HepG2 (cell line): ENCODE data around the gene CCND2. TPM values are rescaled to one million over a fixed set of nuclear protein-coding genes. Genes with fewer than 3 reads are reported as not detected.

Experiments used
- ATAC-seq: fragments of 200-7000 bp; cut with Tn5 transposase; 3 replicates; pipeline ENCODE4 v1.9.1; 2020; ENCODE audit warnings: mild to moderate bottlenecking, moderate library complexity
- BruUV-seq: library from RNA; stranded (reverse); fragments of 400-500 nt; replicated peaks from 2 replicates; lab custom pipeline; 2021; lab: Mats Ljungman, UMichigan
- CTCF ChIA-PET: fragments of 300-600 bp; formaldehyde crosslinking; extraction: SDS; loops from one replicate; lab custom pipeline; 2021; ENCODE audit warnings: low total read pairs, inconsistent platforms, low intra/inter-chr PET ratio; lab: Yijun Ruan, JAX
- POLR2A ChIA-PET: fragments of 350-600 bp; sonication (Branson Sonifier 250); formaldehyde crosslinking; loops from one replicate; lab custom pipeline; 2020; ENCODE audit warnings: antibody characterized with exemption, inconsistent platforms; lab: Yijun Ruan, JAX
- DNase-seq: peaks from one replicate; pipeline ENCODE4 v3.0.0-alpha.2; 2015; ENCODE audit warnings: low spot score
- FAIRE-seq: peaks from 3 replicates; lab custom pipeline; 2011; peaks lifted over from hg19 to GRCh38; lab: Jason Lieb, UNC
- H2AFZ ChIP-seq: one replicate; pipeline ENCODE4 v1.6.1; 2011; ENCODE audit warnings: low read length, inconsistent platforms
- H3K27ac ChIP-seq: fragments of 300-600 bp; 3 replicates; pipeline ENCODE4 v1.8.0; 2011; ENCODE audit warnings: mixed run types, mild to moderate bottlenecking, mixed read lengths, low read length, inconsistent platforms; ENCODE audit not compliant: insufficient read depth; ENCODE audit errors: extremely low read length
- H3K27me3 ChIP-seq, 2 experiments: fragments of 200-600 bp in 1 of 2; 2 replicates in 1 of 2; 3 replicates in 1 of 2; pipeline versions ENCODE4 v1.6.0 to v1.8.0; 2011; ENCODE audit warnings: low read length in 2 of 2, mild to moderate bottlenecking in 2 of 2, moderate library complexity in 2 of 2, inconsistent platforms in 1 of 2; ENCODE audit not compliant: insufficient read depth in 2 of 2, control insufficient read depth in 1 of 2
- H3K36me3 ChIP-seq, 2 experiments: fragments of 200-600 bp in 1 of 2; replicated peaks in 1 of 2; 2 replicates in 1 of 2; 3 replicates in 1 of 2; pipeline versions ENCODE4 v1.5.1 to v1.8.0; 2011; ENCODE audit warnings: low read length in 2 of 2, inconsistent platforms in 1 of 2; ENCODE audit not compliant: insufficient read depth in 2 of 2, control insufficient read depth in 1 of 2
- H3K4me1 ChIP-seq: 2 replicates; pipeline ENCODE4 v1.5.1; 2012; ENCODE audit warnings: low read length, inconsistent platforms; ENCODE audit not compliant: insufficient read depth
- H3K4me2 ChIP-seq: 2 replicates; pipeline ENCODE4 v1.6.0; 2011; ENCODE audit warnings: low read depth, low read length, inconsistent platforms
- H3K4me3 ChIP-seq, 3 experiments: fragments of 200-600 bp in 1 of 3; sonication (generic), shearing (Covaris generic) in 1 of 3; replicated peaks in 1 of 3; 2 replicates each; pipeline ENCODE4 v1.5.1; 2011 to 2016; ENCODE audit warnings: low read length in 3 of 3, inconsistent platforms in 2 of 3, low read depth in 2 of 3, mild to moderate bottlenecking in 2 of 3, control low read depth in 1 of 3, mixed read lengths in 1 of 3; ENCODE audit not compliant: insufficient read depth in 1 of 3
- H3K79me2 ChIP-seq: one replicate; pipeline ENCODE4 v1.6.1; 2011; ENCODE audit warnings: low read length, inconsistent platforms; ENCODE audit not compliant: insufficient read depth
- H3K9ac ChIP-seq: 2 replicates; pipeline ENCODE4 v1.6.0; 2011; ENCODE audit warnings: mild to moderate bottlenecking, low read depth, low read length, inconsistent platforms; ENCODE audit not compliant: insufficient read depth
- H3K9me3 ChIP-seq: 2 replicates; pipeline ENCODE4 v1.5.1; 2012; ENCODE audit warnings: mild to moderate bottlenecking, low read length
- H4K20me1 ChIP-seq: 2 replicates; pipeline ENCODE4 v1.6.0; 2011; ENCODE audit warnings: inconsistent platforms, mild to moderate bottlenecking, low read length, moderate library complexity; ENCODE audit not compliant: insufficient read depth
- BRCA1 ChIP-seq: sonication (generic); formaldehyde crosslinking; IDR thresholded peaks from 2 replicates; pipeline ENCODE4 v1.4.0; 2020; ENCODE audit warnings: missing genetic modification reagents
- DMAP1 ChIP-seq: IDR thresholded peaks from 2 replicates; pipeline ENCODE4 v1.6.1; 2016
- HNRNPLL ChIP-seq: fragments of 200-400 bp; formaldehyde crosslinking; IDR thresholded peaks from 2 replicates; pipeline ENCODE4 v1.6.1; 2017; ENCODE audit warnings: mild to moderate bottlenecking, low read depth, low read length; ENCODE audit not compliant: poor library complexity, severe bottlenecking
- IKZF1 ChIP-seq: fragments of 450-650 bp; IDR thresholded peaks from 2 replicates; pipeline ENCODE4 v1.7.1; 2016
- REPIN1 ChIP-seq: sonication (generic); formaldehyde crosslinking; IDR thresholded peaks from 2 replicates; pipeline ENCODE4 v1.8.0; 2022; ENCODE audit warnings: missing genetic modification reagents, low read depth, mild to moderate bottlenecking, borderline replicate concordance
- RFX3 ChIP-seq: IDR thresholded peaks from 2 replicates; pipeline ENCODE4 v1.6.1; 2016; ENCODE audit warnings: missing biosample characterization, missing genetic modification reagents
- SMARCE1 ChIP-seq: fragments of 450-650 bp; IDR thresholded peaks from 2 replicates; pipeline ENCODE4 v1.6.1; 2017; ENCODE audit warnings: borderline replicate concordance
- TAF15 ChIP-seq: fragments of 200-400 bp; formaldehyde crosslinking; IDR thresholded peaks from one replicate; pipeline ENCODE4 v1.6.1; 2018; ENCODE audit warnings: mild to moderate bottlenecking, low read depth, low read length; ENCODE audit not compliant: poor library complexity, severe bottlenecking
- ZNF124 ChIP-seq: sonication (generic); formaldehyde crosslinking; IDR thresholded peaks from 2 replicates; pipeline ENCODE4 v1.4.0; 2020; ENCODE audit warnings: missing genetic modification reagents
- ZNF136 ChIP-seq: sonication (generic); formaldehyde crosslinking; IDR thresholded peaks from 2 replicates; pipeline ENCODE4 v1.8.1; 2022; ENCODE audit warnings: low read depth, mild to moderate bottlenecking, moderate library complexity, missing genetic modification reagents
- ZNF382 ChIP-seq: sonication (generic); formaldehyde crosslinking; IDR thresholded peaks from 2 replicates; pipeline ENCODE4 v1.5.0; 2020; ENCODE audit warnings: missing genetic modification reagents, mild to moderate bottlenecking, borderline replicate concordance
- ZNF674 ChIP-seq: sonication (generic); formaldehyde crosslinking; IDR thresholded peaks from 2 replicates; pipeline ENCODE4 v1.5.0; 2020; ENCODE audit warnings: low read depth, mild to moderate bottlenecking, missing genetic modification reagents
- ZNF850 ChIP-seq: sonication (generic); formaldehyde crosslinking; conservative IDR thresholded peaks from 2 replicates; pipeline ENCODE4 v1.9.0; 2021; ENCODE audit warnings: mild to moderate bottlenecking, missing genetic modification reagents
- ZZZ3 ChIP-seq: sonication (generic); formaldehyde crosslinking; IDR thresholded peaks from 2 replicates; pipeline ENCODE4 v1.4.0; 2020; ENCODE audit warnings: missing genetic modification reagents, mild to moderate bottlenecking, borderline replicate concordance
- WGBS: methylation state at CpG from one replicate; pipeline ENCODE4 v1.1.6; 2017; ENCODE audit warnings: low lambda C conversion rate; 5-methylcytosine and 5-hydroxymethylcytosine counted together
- in situ Hi-C: cut with HindIII; loops from 2 replicates; pipeline ENCODE4 v1.10.0; 2017; ENCODE audit warnings: low pct_unique_long_range_greater_than_20kb; ENCODE audit not compliant: extremely low pct_ligation_motif_present
- intact Hi-C: fragments of 100-400 bp; cut with micrococcal nuclease; formaldehyde crosslinking; loops from one replicate; pipeline ENCODE4 v1.10.0; 2022; ENCODE audit not compliant: unreplicated experiment
- polyA plus RNA-seq, 8 experiments: library from polyadenylated mRNA; depleted of rRNA in 3 of 8; stranded (reverse) in 7 of 8; unstranded in 1 of 8; fragments of >200 nt; fragmentation: Illumina TruSeq in 4 of 8; extraction: Trizol in 4 of 8; gene quantifications; 2 replicates each; pipeline versions ENCODE4 v1.2.1 to v1.2.3, GENCODE V29; 2011 to 2016; ENCODE audit warnings: low read depth in 4 of 8, missing spikeins in 1 of 8, mixed read lengths in 1 of 8; ENCODE audit not compliant: insufficient read depth in 1 of 8
- total RNA-seq, 5 experiments: library from RNA; depleted of rRNA; stranded (reverse); fragments of >200 nt; fragmentation: Illumina TruSeq; extraction: Trizol; gene quantifications; 2 replicates each; pipeline ENCODE4 v1.2.3, GENCODE V29; 2016; ENCODE audit warnings: low read depth in 1 of 5
- TF ChIP-seq, protein P1 (sequence below): IDR thresholded peaks from 2 replicates; pipeline ENCODE4 v1.6.1; 2012; ENCODE audit warnings: low read length, improper control_type of control experiment
- TF ChIP-seq, protein P2 (sequence below): sonication (generic); formaldehyde crosslinking; conservative IDR thresholded peaks from 2 replicates; pipeline ENCODE4 v1.8.0; 2022; ENCODE audit warnings: mild to moderate bottlenecking, moderate library complexity, missing genetic modification reagents
- TF ChIP-seq, protein P3 (sequence below): sonication (generic); formaldehyde crosslinking; IDR thresholded peaks from 2 replicates; pipeline ENCODE4 v1.4.0; 2020; ENCODE audit warnings: mild to moderate bottlenecking, low read depth, missing genetic modification reagents
- TF ChIP-seq, protein P4 (sequence below): sonication (generic); formaldehyde crosslinking; conservative IDR thresholded peaks from 2 replicates; pipeline ENCODE4 v1.8.1; 2023; ENCODE audit warnings: missing genetic modification reagents

CCND2 gene
- total and polyA plus RNA-seq, 2 of the 13 experiments (the other 11 are each of a cell fraction or from before 2014, with no cell fraction given), result 0.61 to 1.4 TPM

DNA sequence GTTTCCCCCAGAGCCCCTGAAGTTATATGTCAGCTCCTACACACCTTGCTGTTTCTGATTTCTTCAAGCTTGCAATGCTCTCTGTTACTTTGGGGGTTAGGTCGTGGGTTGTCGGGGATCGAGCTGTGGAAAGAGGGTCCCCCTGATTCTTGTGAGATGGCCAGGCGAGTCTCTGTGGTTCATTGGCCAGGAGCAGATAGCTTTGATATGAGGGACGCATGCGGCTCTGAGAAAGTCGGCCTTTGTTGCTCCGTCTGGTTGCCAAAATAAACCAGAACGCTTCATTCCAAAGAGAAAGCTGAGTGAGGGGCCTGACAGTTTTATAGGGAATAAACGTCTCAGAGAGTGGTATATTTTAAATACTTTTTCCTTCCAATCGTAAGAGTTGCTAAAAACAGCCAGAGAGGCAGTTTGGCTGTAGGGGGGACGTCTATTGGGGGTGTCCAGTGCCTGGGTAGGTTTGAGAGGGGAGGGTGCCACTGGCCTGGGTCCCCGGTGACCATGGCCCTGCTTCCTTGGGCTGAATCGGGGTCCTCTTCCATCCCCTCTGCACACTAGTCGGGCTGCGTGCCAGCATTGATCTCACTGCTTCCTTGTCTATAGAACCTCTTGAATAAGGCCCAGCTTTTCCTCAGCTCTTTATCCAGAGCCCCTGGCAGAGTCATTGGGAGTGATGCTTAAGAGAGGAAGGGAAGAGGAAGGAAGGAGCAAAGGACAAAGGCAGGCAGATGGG lies 18.9 kb downstream of the CCND2 start:
- FAIRE-seq (no peak), ATAC-seq (no peak), DNase-seq (no peak)
- Histone ChIP-seq H3K4me3 (no peak overlapping the region), H3K79me2 (no peaks in the 10 kb centered on the region), H3K9me3 (no peaks in the 10 kb centered on the region), H2AFZ (no peak overlapping the region), H4K20me1 (no peaks in the 10 kb centered on the region), H3K4me1 (no peaks in the 10 kb centered on the region), H3K9ac (no peak overlapping the region), H3K27ac (no peak overlapping the region), H3K36me3 (no peaks in the 10 kb centered on the region), H3K4me2 (no peak overlapping the region), H3K27me3 (peaks cover 0 to 67% of the 10 kb centered on the region in 2 experiments)
- CTCF ChIA-PET, result no interaction called here
- no TSS peak for BruUV-seq
- in situ Hi-C loops, result no loop called here
- intact Hi-C loops, result no loop called here
- POLR2A ChIA-PET, result no interaction called here
- TF ChIP-seq ZNF124, result no peak
- no peak for TF ChIP-seq ZNF850 (CRISPR knock-in tag)
- no peak for TF ChIP-seq IKZF1
- TF ChIP-seq ZNF382, result no peak
- no peak for TF ChIP-seq ZZZ3 (CRISPR knock-in tag)
- TF ChIP-seq REPIN1, result no peak
- TF ChIP-seq, protein P1, sequence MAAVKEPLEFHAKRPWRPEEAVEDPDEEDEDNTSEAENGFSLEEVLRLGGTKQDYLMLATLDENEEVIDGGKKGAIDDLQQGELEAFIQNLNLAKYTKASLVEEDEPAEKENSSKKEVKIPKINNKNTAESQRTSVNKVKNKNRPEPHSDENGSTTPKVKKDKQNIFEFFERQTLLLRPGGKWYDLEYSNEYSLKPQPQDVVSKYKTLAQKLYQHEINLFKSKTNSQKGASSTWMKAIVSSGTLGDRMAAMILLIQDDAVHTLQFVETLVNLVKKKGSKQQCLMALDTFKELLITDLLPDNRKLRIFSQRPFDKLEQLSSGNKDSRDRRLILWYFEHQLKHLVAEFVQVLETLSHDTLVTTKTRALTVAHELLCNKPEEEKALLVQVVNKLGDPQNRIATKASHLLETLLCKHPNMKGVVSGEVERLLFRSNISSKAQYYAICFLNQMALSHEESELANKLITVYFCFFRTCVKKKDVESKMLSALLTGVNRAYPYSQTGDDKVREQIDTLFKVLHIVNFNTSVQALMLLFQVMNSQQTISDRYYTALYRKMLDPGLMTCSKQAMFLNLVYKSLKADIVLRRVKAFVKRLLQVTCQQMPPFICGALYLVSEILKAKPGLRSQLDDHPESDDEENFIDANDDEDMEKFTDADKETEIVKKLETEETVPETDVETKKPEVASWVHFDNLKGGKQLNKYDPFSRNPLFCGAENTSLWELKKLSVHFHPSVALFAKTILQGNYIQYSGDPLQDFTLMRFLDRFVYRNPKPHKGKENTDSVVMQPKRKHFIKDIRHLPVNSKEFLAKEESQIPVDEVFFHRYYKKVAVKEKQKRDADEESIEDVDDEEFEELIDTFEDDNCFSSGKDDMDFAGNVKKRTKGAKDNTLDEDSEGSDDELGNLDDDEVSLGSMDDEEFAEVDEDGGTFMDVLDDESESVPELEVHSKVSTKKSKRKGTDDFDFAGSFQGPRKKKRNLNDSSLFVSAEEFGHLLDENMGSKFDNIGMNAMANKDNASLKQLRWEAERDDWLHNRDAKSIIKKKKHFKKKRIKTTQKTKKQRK, result no peak
- no peak for TF ChIP-seq RFX3 (CRISPR knock-in tag)
- TF ChIP-seq, protein P2, sequence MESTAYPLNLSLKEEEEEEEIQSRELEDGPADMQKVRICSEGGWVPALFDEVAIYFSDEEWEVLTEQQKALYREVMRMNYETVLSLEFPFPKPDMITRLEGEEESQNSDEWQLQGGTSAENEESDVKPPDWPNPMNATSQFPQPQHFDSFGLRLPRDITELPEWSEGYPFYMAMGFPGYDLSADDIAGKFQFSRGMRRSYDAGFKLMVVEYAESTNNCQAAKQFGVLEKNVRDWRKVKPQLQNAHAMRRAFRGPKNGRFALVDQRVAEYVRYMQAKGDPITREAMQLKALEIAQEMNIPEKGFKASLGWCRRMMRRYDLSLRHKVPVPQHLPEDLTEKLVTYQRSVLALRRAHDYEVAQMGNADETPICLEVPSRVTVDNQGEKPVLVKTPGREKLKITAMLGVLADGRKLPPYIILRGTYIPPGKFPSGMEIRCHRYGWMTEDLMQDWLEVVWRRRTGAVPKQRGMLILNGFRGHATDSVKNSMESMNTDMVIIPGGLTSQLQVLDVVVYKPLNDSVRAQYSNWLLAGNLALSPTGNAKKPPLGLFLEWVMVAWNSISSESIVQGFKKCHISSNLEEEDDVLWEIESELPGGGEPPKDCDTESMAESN, result no peak
- no peak for TF ChIP-seq ZNF136 (CRISPR knock-in tag)
- TF ChIP-seq, protein P3, sequence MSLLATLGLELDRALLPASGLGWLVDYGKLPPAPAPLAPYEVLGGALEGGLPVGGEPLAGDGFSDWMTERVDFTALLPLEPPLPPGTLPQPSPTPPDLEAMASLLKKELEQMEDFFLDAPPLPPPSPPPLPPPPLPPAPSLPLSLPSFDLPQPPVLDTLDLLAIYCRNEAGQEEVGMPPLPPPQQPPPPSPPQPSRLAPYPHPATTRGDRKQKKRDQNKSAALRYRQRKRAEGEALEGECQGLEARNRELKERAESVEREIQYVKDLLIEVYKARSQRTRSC (CRISPR knock-in tag), result no peak
- TF ChIP-seq DMAP1, result no peak
- no peak for TF ChIP-seq SMARCE1
- no peak for TF ChIP-seq TAF15
- TF ChIP-seq HNRNPLL, result no peak
- TF ChIP-seq, protein P4, sequence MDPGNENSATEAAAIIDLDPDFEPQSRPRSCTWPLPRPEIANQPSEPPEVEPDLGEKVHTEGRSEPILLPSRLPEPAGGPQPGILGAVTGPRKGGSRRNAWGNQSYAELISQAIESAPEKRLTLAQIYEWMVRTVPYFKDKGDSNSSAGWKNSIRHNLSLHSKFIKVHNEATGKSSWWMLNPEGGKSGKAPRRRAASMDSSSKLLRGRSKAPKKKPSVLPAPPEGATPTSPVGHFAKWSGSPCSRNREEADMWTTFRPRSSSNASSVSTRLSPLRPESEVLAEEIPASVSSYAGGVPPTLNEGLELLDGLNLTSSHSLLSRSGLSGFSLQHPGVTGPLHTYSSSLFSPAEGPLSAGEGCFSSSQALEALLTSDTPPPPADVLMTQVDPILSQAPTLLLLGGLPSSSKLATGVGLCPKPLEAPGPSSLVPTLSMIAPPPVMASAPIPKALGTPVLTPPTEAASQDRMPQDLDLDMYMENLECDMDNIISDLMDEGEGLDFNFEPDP, result no peak
- TF ChIP-seq ZNF674, result no peak
- TF ChIP-seq BRCA1 (CRISPR knock-in tag), result no peak
- WGBS, result 41% methylated on average over 11 of the region's 16 CpGs
